OCI-LY1 (cell line): ENCODE data around the gene BCL2L15.

Source experiments
- CTCF ChIP-seq: fragments of 200-600 bp; sonication (generic), shearing (Covaris generic); IDR thresholded peaks from 2 replicates; pipeline ENCODE4 v1.5.1; 2017; ENCODE audit warnings: mild to moderate bottlenecking, antibody characterized with exemption, low read length, moderate library complexity, mixed read lengths
- EZH2 ChIP-seq: fragments of 200-600 bp; sonication (generic), shearing (Covaris generic); IDR thresholded peaks from 2 replicates; pipeline ENCODE4 v1.8.0; 2017; ENCODE audit warnings: borderline replicate concordance, mixed run types, mild to moderate bottlenecking, antibody characterized with exemption, low read length, moderate library complexity, mixed read lengths

GRCh38 chr1:113904293-113904673, 16.9 kb upstream of the BCL2L15 start:
- no peak for TF ChIP-seq CTCF
- TF ChIP-seq EZH2: no peak
